Measurements from ENCODE around the gene CHTOP.
"Not testable (repeated sequence)": the region's sequence is repeated elsewhere in the genome, so short reads cannot be mapped to it uniquely, and the experiment has no call there.

Gene CHTOP

DNA sequence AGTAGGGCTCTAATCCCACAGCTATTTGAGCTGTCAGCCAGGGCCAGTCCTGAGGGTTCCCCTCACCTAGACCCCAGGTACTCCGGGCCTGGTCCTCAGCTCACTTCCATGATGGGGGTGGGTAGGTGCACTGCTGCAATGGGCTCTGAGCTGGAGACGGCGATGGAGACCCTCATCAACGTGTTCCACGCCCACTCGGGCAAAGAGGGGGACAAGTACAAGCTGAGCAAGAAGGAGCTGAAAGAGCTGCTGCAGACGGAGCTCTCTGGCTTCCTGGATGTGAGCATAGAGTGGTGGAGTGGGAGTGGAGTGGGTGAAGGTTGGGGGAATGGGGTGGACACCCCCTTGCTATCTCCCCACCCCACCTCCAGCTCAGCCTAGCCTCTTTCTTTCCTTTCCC lies 3.5 kb upstream of the CHTOP start:
- Histone ChIP-seq H2AFZ (ENCODE audit: low read depth, low read length) (no peak overlapping the region), H3K9me3 (ENCODE audit: low read length) (no peaks in the 10 kb centered on the region), H3K4me3 (ENCODE audit: low read length) (no peak overlapping the region), H3K4me1 (ENCODE audit: insufficient read depth, low read length) (peaks cover 19% of the 10 kb centered on the region), H3K27me3 (ENCODE audit: insufficient read depth, low read length) (no peaks in the 10 kb centered on the region), H3K36me3 (ENCODE audit: insufficient read depth, low read length) (peaks cover 5% of the 10 kb centered on the region)

GRCh38 chr1:153631047-153632022 lies 2.5 kb upstream of the CHTOP start:
- no peaks in the 10 kb centered on the region for H3K27me3 ChIP-seq (ENCODE audit: insufficient read depth, low read length)
- peaks cover 10% of the 10 kb centered on the region for H3K36me3 ChIP-seq (ENCODE audit: insufficient read depth, low read length)
- peaks cover 17% of the 10 kb centered on the region for H3K4me1 ChIP-seq (ENCODE audit: insufficient read depth, low read length)
- H3K4me3 ChIP-seq (ENCODE audit: low read length) = no peak overlapping the region
- no peak overlapping the region for H2AFZ ChIP-seq (ENCODE audit: low read depth, low read length)
- no peaks in the 10 kb centered on the region for H3K9me3 ChIP-seq (ENCODE audit: low read length)

DNA sequence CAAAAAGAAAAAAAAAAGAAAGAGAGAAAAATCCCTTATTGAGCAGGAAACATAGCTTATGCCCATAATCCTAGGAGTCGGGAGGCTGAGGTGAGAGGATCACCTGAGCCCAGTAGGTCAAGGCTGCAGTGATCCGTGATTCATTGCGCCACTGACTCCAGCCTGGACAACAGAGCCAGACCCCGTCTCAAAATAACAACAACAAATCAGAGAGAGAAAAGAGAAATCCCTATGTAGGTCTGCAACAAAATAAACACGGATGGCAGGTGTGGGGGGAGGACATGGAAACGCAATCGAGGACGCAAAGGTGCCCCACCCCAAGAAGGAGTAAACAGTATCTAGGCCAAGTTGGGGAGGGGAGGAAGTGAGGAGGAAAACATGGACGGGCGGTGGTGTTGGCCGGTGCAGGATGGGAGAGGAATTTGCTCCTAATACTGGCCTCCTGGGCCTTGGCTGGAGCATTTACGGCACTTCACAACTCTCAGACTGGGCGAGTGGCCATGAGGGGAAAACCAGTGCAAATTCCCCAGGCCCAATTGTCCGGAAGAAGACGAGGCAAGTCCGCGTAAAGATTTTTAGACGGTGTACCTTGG lies 609 bp upstream of the CHTOP start:
- Histone ChIP-seq H3K27me3 (ENCODE audit: insufficient read depth, low read length) (no peaks in the 10 kb centered on the region), H3K9me3 (ENCODE audit: low read length) (no peaks in the 10 kb centered on the region), H3K4me1 (ENCODE audit: insufficient read depth, low read length) (peaks cover 3% of the 10 kb centered on the region), H2AFZ (ENCODE audit: low read depth, low read length) (no peak overlapping the region), H3K36me3 (ENCODE audit: insufficient read depth, low read length) (peaks cover 29% of the 10 kb centered on the region), H3K4me3 (ENCODE audit: low read length) (peak overlapping the region; percentile 95)

DNA sequence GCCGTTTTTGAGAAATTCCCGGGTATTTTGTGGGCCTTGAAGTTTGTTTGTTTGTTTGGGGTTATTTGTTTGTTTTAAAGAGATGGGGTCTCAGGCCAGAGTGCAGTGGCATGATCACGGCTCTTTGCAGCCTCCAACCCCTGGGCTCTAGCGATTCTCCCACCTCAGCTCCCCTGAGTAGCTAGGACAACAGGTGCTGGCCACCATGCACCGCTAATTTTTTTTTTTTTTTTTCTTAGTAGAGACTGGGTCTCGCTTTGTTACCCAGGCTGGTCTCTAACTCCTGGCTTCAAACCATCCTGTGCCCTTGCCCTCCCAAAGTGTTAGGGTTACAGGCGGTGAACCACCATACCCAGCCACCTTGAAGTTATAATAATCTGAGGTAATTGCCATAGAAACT lies 2.0 kb downstream of the CHTOP start:
- Histone ChIP-seq H2AFZ (ENCODE audit: low read depth, low read length) (no peak overlapping the region), H3K9me3 (ENCODE audit: low read length) (no peaks in the 10 kb centered on the region), H3K4me1 (ENCODE audit: insufficient read depth, low read length) (peaks cover 3% of the 10 kb centered on the region), H3K36me3 (ENCODE audit: insufficient read depth, low read length) (peaks cover 55% of the 10 kb centered on the region), H3K4me3 (ENCODE audit: low read length) (peak overlapping the region; percentile 95), H3K27me3 (ENCODE audit: insufficient read depth, low read length) (no peaks in the 10 kb centered on the region)

- Histone ChIP-seq H3K27me3 (ENCODE audit: insufficient read depth, low read length) (no peaks in the 10 kb centered on the region), H3K4me1 (ENCODE audit: insufficient read depth, low read length) (peaks cover 3% of the 10 kb centered on the region), H3K4me3 (ENCODE audit: low read length) (no peak overlapping the region), H3K36me3 (ENCODE audit: insufficient read depth, low read length) (peaks cover 59% of the 10 kb centered on the region), H3K9me3 (ENCODE audit: low read length) (no peaks in the 10 kb centered on the region), H2AFZ (ENCODE audit: low read depth, low read length) (no peak overlapping the region)
Measured at GRCh38 chr1:153636312-153636711, 2.4 kb downstream of the CHTOP start.

DNA sequence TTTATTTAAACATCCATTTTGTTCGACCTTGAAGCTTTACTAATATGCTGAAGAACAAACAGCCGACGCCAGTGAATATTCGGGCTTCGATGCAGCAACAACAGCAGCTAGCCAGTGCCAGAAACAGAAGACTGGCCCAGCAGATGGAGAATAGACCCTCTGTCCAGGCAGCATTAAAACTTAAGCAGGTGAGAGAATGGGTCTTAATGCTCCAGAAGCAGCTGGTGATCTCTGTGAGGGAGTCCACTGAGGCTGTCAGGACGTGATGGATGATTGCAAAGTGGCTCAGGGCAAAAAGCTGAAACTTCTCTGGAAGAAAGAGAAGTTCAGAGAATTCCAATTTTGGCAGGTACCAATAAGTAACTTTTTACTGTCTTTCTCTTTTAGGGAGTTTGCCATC lies 4.4 kb downstream of the CHTOP start:
- H2AFZ ChIP-seq (ENCODE audit: low read depth, low read length) = no peak overlapping the region
- H3K9me3 ChIP-seq (ENCODE audit: low read length) = no peaks in the 10 kb centered on the region
- H3K27me3 ChIP-seq (ENCODE audit: insufficient read depth, low read length) = no peaks in the 10 kb centered on the region
- peaks cover 79% of the 10 kb centered on the region for H3K36me3 ChIP-seq (ENCODE audit: insufficient read depth, low read length)
- H3K4me1 ChIP-seq (ENCODE audit: insufficient read depth, low read length) = peaks cover 3% of the 10 kb centered on the region
- H3K4me3 ChIP-seq (ENCODE audit: low read length) = no peak overlapping the region

GRCh38 chr1:153639280-153639679 lies 5.4 kb downstream of the CHTOP start:
- no peak overlapping the region for H3K4me3 ChIP-seq (ENCODE audit: low read length)
- peaks cover 89% of the 10 kb centered on the region for H3K36me3 ChIP-seq (ENCODE audit: insufficient read depth, low read length)
- no peaks in the 10 kb centered on the region for H3K27me3 ChIP-seq (ENCODE audit: insufficient read depth, low read length)
- no peak overlapping the region for H2AFZ ChIP-seq (ENCODE audit: low read depth, low read length)
- no peaks in the 10 kb centered on the region for H3K9me3 ChIP-seq (ENCODE audit: low read length)
- H3K4me1 ChIP-seq (ENCODE audit: insufficient read depth, low read length) = peaks cover 3% of the 10 kb centered on the region

- peaks cover 98% of the 10 kb centered on the region for H3K36me3 ChIP-seq (ENCODE audit: insufficient read depth, low read length)
- H3K9me3 ChIP-seq (ENCODE audit: low read length); H3K4me1 ChIP-seq (ENCODE audit: insufficient read depth, low read length); H3K4me3 ChIP-seq (ENCODE audit: low read length); H2AFZ ChIP-seq (ENCODE audit: low read depth, low read length); H3K27me3 ChIP-seq (ENCODE audit: insufficient read depth, low read length): not testable (repeated sequence)
Measured at GRCh38 chr1:153640213-153640612, 6.3 kb downstream of the CHTOP start.

- Histone ChIP-seq H3K9me3 (ENCODE audit: low read length) (no peaks in the 10 kb centered on the region), H3K4me3 (ENCODE audit: low read length) (no peak overlapping the region), H3K4me1 (ENCODE audit: insufficient read depth, low read length) (no peaks in the 10 kb centered on the region), H3K36me3 (ENCODE audit: insufficient read depth, low read length) (peaks cover 99% of the 10 kb centered on the region), H3K27me3 (ENCODE audit: insufficient read depth, low read length) (no peaks in the 10 kb centered on the region), H2AFZ (ENCODE audit: low read depth, low read length) (no peak overlapping the region)
Measured at GRCh38 chr1:153640861-153641260, 7.0 kb downstream of the CHTOP start.

- Histone ChIP-seq H3K36me3 (ENCODE audit: insufficient read depth, low read length) (peaks cover 92% of the 10 kb centered on the region), H2AFZ (ENCODE audit: low read depth, low read length) (no peak overlapping the region), H3K27me3 (ENCODE audit: insufficient read depth, low read length) (no peaks in the 10 kb centered on the region), H3K4me3 (ENCODE audit: low read length) (no peak overlapping the region), H3K4me1 (ENCODE audit: insufficient read depth, low read length) (no peaks in the 10 kb centered on the region), H3K9me3 (ENCODE audit: low read length) (no peaks in the 10 kb centered on the region)
Measured at GRCh38 chr1:153642161-153642560, 8.3 kb downstream of the CHTOP start.

DNA sequence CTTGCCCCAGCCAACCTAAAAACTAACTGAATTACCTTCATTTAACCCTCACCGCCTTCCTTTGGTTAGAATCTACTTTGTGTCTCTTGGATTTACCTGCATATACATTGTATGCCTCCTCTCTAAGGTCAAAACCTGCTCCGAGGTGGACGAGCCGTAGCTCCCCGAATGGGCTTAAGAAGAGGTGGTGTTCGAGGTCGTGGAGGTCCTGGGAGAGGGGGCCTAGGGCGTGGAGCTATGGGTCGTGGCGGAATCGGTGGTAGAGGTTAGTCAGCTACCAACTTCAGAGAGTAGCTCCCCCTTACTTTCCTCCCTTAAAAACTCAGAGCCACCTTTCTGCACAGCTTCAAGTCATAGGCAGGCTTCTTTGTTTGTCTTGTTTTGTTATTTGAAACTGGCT lies 9.2 kb downstream of the CHTOP start:
- H3K9me3 ChIP-seq (ENCODE audit: low read length) = no peaks in the 10 kb centered on the region

GRCh38 chr1:153643816-153644215 lies 9.9 kb downstream of the CHTOP start:
- Histone ChIP-seq H2AFZ (ENCODE audit: low read depth, low read length) (no peak overlapping the region), H3K4me1 (ENCODE audit: insufficient read depth, low read length) (no peaks in the 10 kb centered on the region), H3K27me3 (ENCODE audit: insufficient read depth, low read length) (no peaks in the 10 kb centered on the region), H3K4me3 (ENCODE audit: low read length) (no peak overlapping the region), H3K36me3 (ENCODE audit: insufficient read depth, low read length) (peaks cover 75% of the 10 kb centered on the region), H3K9me3 (ENCODE audit: low read length) (no peaks in the 10 kb centered on the region)

More for the DNA sequence above, 9.2 kb downstream of the CHTOP start:
- no peak overlapping the region for H2AFZ ChIP-seq (ENCODE audit: low read depth, low read length)
- peaks cover 82% of the 10 kb centered on the region for H3K36me3 ChIP-seq (ENCODE audit: insufficient read depth, low read length)
- no peak overlapping the region for H3K4me3 ChIP-seq (ENCODE audit: low read length)
- no peaks in the 10 kb centered on the region for H3K4me1 ChIP-seq (ENCODE audit: insufficient read depth, low read length)
- no peaks in the 10 kb centered on the region for H3K27me3 ChIP-seq (ENCODE audit: insufficient read depth, low read length)

GRCh38 chr1:153646672-153647345 lies 12.9 kb downstream of the CHTOP start:
- Histone ChIP-seq H3K36me3 (ENCODE audit: insufficient read depth, low read length) (peaks cover 46% of the 10 kb centered on the region), H3K9me3 (ENCODE audit: low read length) (no peaks in the 10 kb centered on the region), H3K4me3 (ENCODE audit: low read length) (no peak overlapping the region), H3K4me1 (ENCODE audit: insufficient read depth, low read length) (no peaks in the 10 kb centered on the region), H2AFZ (ENCODE audit: low read depth, low read length) (no peak overlapping the region), H3K27me3 (ENCODE audit: insufficient read depth, low read length) (no peaks in the 10 kb centered on the region)
